Common myeloid progenitor, CD34-positive (primary cell): ENCODE measurements around the gene FGF1.
A peak's percentile ranks its signal among the peaks of the same experiment; 100 is the strongest.

Source experiments
- CTCF ChIA-PET: fragments of 350-600 bp; sonication (Branson Sonifier 250); formaldehyde crosslinking; loops from one replicate; lab custom pipeline; 2021; ENCODE audit warnings: antibody characterized with exemption; lab: Charles Lee
- POLR2A ChIA-PET: fragments of 350-600 bp; sonication (Branson Sonifier 250); formaldehyde crosslinking; loops from one replicate; lab custom pipeline; 2021; ENCODE audit warnings: antibody characterized with exemption; lab: Charles Lee
- DNase-seq, 3 donors: peaks; one replicate each; pipeline versions ENCODE4 v3.0.0 to v3.0.0-alpha.2; 2013
- H3K27ac ChIP-seq, 2 experiments: 1 replicate in 1 of 2; 2 replicates in 1 of 2; pipeline ENCODE4 v1.7.0; 2013; ENCODE audit warnings: inconsistent platforms in 2 of 2, low read length in 2 of 2, mild to moderate bottlenecking in 2 of 2, low read depth in 1 of 2, moderate library complexity in 1 of 2; ENCODE audit not compliant: severe bottlenecking in 2 of 2, insufficient read depth in 1 of 2, poor library complexity in 1 of 2
- H3K27me3 ChIP-seq, 5 experiments: replicated peaks in 2 of 5; 1 replicate in 3 of 5; 2 replicates in 2 of 5; pipeline versions ENCODE4 v1.6.1 to v1.7.0; 2013; ENCODE audit warnings: low read length in 4 of 5, mild to moderate bottlenecking in 2 of 5, moderate library complexity in 2 of 5, inconsistent platforms in 1 of 5; ENCODE audit not compliant: insufficient read depth in 5 of 5, control insufficient read depth in 4 of 5
- H3K36me3 ChIP-seq, 4 experiments: 1 replicate in 2 of 4; 2 replicates in 2 of 4; pipeline versions ENCODE4 v1.6.1 to v1.7.0; 2013; ENCODE audit warnings: low read length in 3 of 4, control low read depth in 1 of 4, mild to moderate bottlenecking in 1 of 4; ENCODE audit not compliant: control insufficient read depth in 4 of 4, insufficient read depth in 4 of 4
- H3K4me1 ChIP-seq, 4 experiments: 1 replicate in 3 of 4; 2 replicates in 1 of 4; pipeline versions ENCODE4 v1.6.1 to v1.7.1; 2013; ENCODE audit warnings: low read length in 3 of 4, mild to moderate bottlenecking in 3 of 4, control low read depth in 1 of 4, inconsistent platforms in 1 of 4, moderate library complexity in 1 of 4; ENCODE audit not compliant: control insufficient read depth in 4 of 4, insufficient read depth in 4 of 4; ENCODE audit errors: control extremely low read depth in 1 of 4
- H3K4me3 ChIP-seq, 7 experiments: 1 replicate in 4 of 7; 2 replicates in 3 of 7; pipeline versions ENCODE4 v1.5.1 to v1.7.0; 2013; ENCODE audit warnings: mild to moderate bottlenecking in 7 of 7, low read length in 6 of 7, moderate library complexity in 6 of 7, inconsistent platforms in 2 of 7, low read depth in 2 of 7, control low read depth in 1 of 7; ENCODE audit not compliant: insufficient read depth in 4 of 7, control insufficient read depth in 1 of 7; ENCODE audit errors: extremely low read depth in 1 of 7
- H3K9me3 ChIP-seq, 5 experiments: 1 replicate in 4 of 5; 2 replicates in 1 of 5; pipeline versions ENCODE4 v1.6.1 to v1.7.1; 2013; ENCODE audit warnings: low read length in 4 of 5, mild to moderate bottlenecking in 2 of 5, inconsistent platforms in 1 of 5, low read depth in 1 of 5, moderate library complexity in 1 of 5; ENCODE audit not compliant: control insufficient read depth in 4 of 5, insufficient read depth in 2 of 5; ENCODE audit errors: control extremely low read depth in 1 of 5
- whole genome bisulfite sequencing: methylation state at CpG from one replicate; pipeline ENCODE4 v1.1.5; 2013; ENCODE audit not compliant: insufficient coverage; 5-methylcytosine and 5-hydroxymethylcytosine counted together

The FGF1 gene

GRCh38 chr5:142592365-142592764 is 93.5 kb downstream of the FGF1 start:
- WGBS: 96% methylated on average over 4 of the region's 4 CpGs
- ChIA-PET POLR2A (interaction anchor here (0.6 kb wide), 1 partner anchor 475 kb away, joined by 3 read pairs; no protein-coding TSS in a partner anchor), CTCF (interaction anchor here (0.5 kb wide), 1 partner anchor 603 kb away, joined by 3 read pairs; no protein-coding TSS in a partner anchor)
- Histone ChIP-seq H3K27ac (no peak overlapping the region), H3K27me3 (no peaks in the 10 kb centered on the region), H3K4me1 (no peaks in the 10 kb centered on the region), H3K4me3 (no peak overlapping the region), H3K9me3 (peaks cover 0 to 2% (median 0%) of the 10 kb centered on the region in 5 experiments), H3K36me3 (no peaks in the 10 kb centered on the region)
- no peak for DNase-seq

- ChIA-PET CTCF (interaction anchor here (1.0 to 1.2 kb wide), 3 partner anchors 15 to 444 kb away, joined by 3 read pairs; no protein-coding TSS in a partner anchor), POLR2A (no interaction called here)
- Histone ChIP-seq H3K36me3 (no peaks in the 10 kb centered on the region), H3K4me1 (no peaks in the 10 kb centered on the region), H3K9me3 (peaks cover 0 to 2% (median 0%) of the 10 kb centered on the region in 5 experiments), H3K4me3 (no peak overlapping the region), H3K27ac (no peak overlapping the region), H3K27me3 (no peaks in the 10 kb centered on the region)
- no peak for DNase-seq
- 70% methylated on average over 3 of the region's 4 CpGs for WGBS
Measured at GRCh38 chr5:142590451-142591231, 95.2 kb downstream of the FGF1 start.

DNA sequence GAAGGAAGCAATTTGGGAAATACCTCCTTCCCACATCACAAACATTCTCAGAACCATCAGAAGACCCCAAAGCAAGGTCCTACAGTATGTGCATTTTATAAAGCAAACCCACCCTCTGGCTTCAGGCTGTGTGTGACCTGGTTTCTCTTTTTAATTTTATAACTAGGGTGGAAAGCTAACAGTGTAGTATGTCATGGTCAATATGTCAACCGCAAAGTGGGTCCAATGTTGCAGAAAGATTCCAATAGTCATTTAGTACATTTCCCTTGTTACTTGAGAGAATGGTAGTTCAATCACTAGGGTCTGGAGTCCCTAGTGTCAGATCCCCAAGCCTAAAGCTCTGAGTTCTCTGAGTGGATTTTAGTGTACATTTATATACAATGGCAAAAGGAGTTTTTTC is 96.2 kb downstream of the FGF1 start:
- no peaks in the 10 kb centered on the region for H3K4me1 ChIP-seq
- ChIA-PET POLR2A (no interaction called here), CTCF (interaction anchor here (1.0 to 1.2 kb wide), 3 partner anchors 16 to 443 kb away, joined by 3 read pairs; no protein-coding TSS in a partner anchor)
- H3K9me3 ChIP-seq: peaks cover 0 to 2% (median 0%) of the 10 kb centered on the region in 5 experiments
- no peaks in the 10 kb centered on the region for H3K36me3 ChIP-seq
- no CpG with 5 or more reads among the region's 1 CpG for WGBS
- H3K27ac ChIP-seq: no peak overlapping the region
- no peaks in the 10 kb centered on the region for H3K27me3 ChIP-seq
- no peak overlapping the region for H3K4me3 ChIP-seq
- DNase-seq: no peak

DNA sequence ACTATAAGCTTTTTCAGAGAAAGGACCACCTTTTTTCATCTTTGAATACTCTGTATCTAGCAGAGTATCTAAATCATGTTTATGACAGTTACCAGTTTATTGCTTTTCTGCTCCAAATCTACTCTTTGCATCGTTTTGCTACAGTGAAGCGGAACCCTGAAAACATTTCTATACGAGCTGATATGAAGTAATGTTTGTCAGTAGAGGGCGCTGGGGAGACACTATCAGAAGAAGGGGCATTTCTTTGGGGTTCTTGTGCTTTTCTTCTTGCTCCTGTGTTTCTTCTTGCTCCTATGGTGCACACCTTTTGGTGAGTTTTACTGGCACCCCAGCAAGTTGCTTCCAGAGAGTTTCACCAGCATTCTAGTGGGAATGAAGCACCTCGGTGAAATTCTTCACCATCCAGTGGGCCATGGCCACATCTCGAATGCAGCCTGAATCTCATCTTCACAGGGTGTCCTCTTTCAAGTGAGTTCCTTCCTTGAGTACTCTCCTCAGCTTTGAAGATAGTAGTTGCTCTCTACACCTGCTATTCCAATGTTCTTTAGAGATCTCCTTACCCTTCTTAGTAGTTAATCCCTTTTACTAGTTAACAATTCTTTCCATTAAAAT is 98.4 kb downstream of the FGF1 start:
- no peaks in the 10 kb centered on the region for H3K9me3 ChIP-seq
- peak; percentile 47 to 71 (median 62) for DNase-seq
- no peak overlapping the region for H3K27ac ChIP-seq
- no peaks in the 10 kb centered on the region for H3K36me3 ChIP-seq
- ChIA-PET CTCF (interaction anchor here (0.9 to 1.3 kb wide), 4 partner anchors 8 to 112 kb away, joined by 3 to 5 read pairs (median 4); no protein-coding TSS in a partner anchor), POLR2A (no interaction called here)
- no peaks in the 10 kb centered on the region for H3K4me1 ChIP-seq
- H3K4me3 ChIP-seq: no peak overlapping the region
- 54% methylated on average over 6 of the region's 6 CpGs for WGBS
- H3K27me3 ChIP-seq: peaks cover 0 to 3% (median 0%) of the 10 kb centered on the region in 5 experiments

- no peaks in the 10 kb centered on the region for H3K9me3 ChIP-seq
- no peaks in the 10 kb centered on the region for H3K4me1 ChIP-seq
- H3K27ac ChIP-seq: no peak overlapping the region
- H3K4me3 ChIP-seq: no peak overlapping the region
- CTCF ChIA-PET: interaction anchor here (1.2 to 1.3 kb wide), 3 partner anchors 9 to 16 kb away, joined by 4 to 5 read pairs (median 5); no protein-coding TSS in a partner anchor
- no peaks in the 10 kb centered on the region for H3K36me3 ChIP-seq
- peaks cover 0 to 3% (median 0%) of the 10 kb centered on the region in 5 experiments for H3K27me3 ChIP-seq
- no CpG with 5 or more reads among the region's 4 CpGs for WGBS
- DNase-seq: no peak
- POLR2A ChIA-PET: no interaction called here
Measured at GRCh38 chr5:142586552-142586951, 99.3 kb downstream of the FGF1 start.

DNA sequence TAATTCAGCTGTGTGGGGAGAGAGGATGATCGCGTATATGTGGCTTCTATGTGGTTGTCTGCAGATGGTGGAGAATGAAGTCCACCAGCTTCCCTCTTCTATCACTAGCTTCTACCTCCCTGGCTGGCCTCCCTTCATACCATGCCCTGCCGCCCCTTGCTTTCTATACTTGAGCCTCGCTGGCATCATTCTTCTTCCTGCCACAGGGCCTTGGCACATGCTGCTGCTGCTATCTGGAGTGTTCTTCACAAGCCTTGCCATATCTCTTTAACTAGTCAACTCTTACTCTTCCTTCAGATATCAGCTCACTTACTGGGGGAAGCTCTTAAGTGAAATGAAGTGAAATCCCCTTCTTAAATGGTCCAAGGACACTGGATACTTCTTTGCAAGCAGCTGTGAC is 100.4 kb downstream of the FGF1 start:
- Histone ChIP-seq H3K4me1 (no peaks in the 10 kb centered on the region), H3K9me3 (no peaks in the 10 kb centered on the region), H3K36me3 (no peaks in the 10 kb centered on the region), H3K4me3 (no peak overlapping the region), H3K27me3 (peaks cover 0 to 3% (median 0%) of the 10 kb centered on the region in 5 experiments), H3K27ac (no peak overlapping the region)
- CTCF ChIA-PET: interaction anchor here (1.0 to 1.3 kb wide), 3 partner anchors 8 to 429 kb away, joined by 3 to 4 read pairs (median 3); no protein-coding TSS in a partner anchor
- POLR2A ChIA-PET: no interaction called here
- WGBS: 93% methylated on average over 2 of the region's 4 CpGs
- DNase-seq: no peak
